ENCODE data around the gene DNAH6. TPM values are rescaled to one million over a fixed set of nuclear protein-coding genes. Genes with fewer than 3 reads are reported as not detected.

DNAH6 gene
- total RNA-seq, 1 experiment from 2014 or later = not detected

DNA sequence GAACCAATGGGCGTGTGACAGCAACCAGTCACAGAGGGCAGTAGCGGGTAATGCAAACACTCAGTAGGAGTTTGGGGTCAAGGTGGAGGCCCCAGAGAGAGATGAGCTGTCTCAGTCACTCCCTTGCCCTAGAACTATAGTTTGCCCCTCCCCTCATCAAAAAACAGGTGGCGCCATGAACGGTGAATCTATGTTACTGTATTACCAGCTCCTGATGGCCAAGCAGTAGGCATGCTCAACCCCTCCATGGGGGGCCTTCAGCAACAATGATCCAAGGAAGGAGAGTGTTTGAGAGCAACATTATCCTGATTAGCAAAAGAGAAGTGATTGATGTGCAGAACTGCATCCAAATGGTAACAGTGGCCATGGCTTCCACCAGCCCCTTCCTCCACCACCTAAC lies 334.2 kb downstream of the DNAH6 start:
- TF ChIP-seq EZH2 (IDR thresholded peaks at IDR 0.05; ENCODE audit: borderline replicate concordance, low read depth, low read length, poor library complexity, severe bottlenecking) = no peak
- TF ChIP-seq, protein P1, sequence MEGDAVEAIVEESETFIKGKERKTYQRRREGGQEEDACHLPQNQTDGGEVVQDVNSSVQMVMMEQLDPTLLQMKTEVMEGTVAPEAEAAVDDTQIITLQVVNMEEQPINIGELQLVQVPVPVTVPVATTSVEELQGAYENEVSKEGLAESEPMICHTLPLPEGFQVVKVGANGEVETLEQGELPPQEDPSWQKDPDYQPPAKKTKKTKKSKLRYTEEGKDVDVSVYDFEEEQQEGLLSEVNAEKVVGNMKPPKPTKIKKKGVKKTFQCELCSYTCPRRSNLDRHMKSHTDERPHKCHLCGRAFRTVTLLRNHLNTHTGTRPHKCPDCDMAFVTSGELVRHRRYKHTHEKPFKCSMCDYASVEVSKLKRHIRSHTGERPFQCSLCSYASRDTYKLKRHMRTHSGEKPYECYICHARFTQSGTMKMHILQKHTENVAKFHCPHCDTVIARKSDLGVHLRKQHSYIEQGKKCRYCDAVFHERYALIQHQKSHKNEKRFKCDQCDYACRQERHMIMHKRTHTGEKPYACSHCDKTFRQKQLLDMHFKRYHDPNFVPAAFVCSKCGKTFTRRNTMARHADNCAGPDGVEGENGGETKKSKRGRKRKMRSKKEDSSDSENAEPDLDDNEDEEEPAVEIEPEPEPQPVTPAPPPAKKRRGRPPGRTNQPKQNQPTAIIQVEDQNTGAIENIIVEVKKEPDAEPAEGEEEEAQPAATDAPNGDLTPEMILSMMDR (conservative IDR thresholded peaks at IDR 0.05; ENCODE audit: low read depth, low read length) = no peak
- Histone ChIP-seq H3K4me1 (ENCODE audit: insufficient read depth, low read length, poor library complexity, severe bottlenecking) (no peaks in the 10 kb centered on the region), H3K27me3 (replicated peaks; ENCODE audit: insufficient read depth, low read depth, low read length, poor library complexity) (peaks cover 11% of the 10 kb centered on the region), H3K27ac (ENCODE audit: low read depth, low read length, poor library complexity, severe bottlenecking) (no peak overlapping the region), H3K9me3 (ENCODE audit: low read depth, low read length, poor library complexity, severe bottlenecking) (no peaks in the 10 kb centered on the region), H3K4me3 (ENCODE audit: low read depth, low read length, poor library complexity, severe bottlenecking) (no peak overlapping the region), H3K36me3 (ENCODE audit: insufficient read depth, low read length, poor library complexity, severe bottlenecking) (no peaks in the 10 kb centered on the region)
- no TSS peak for BruUV-seq (replicated peaks)
- ChIA-PET CTCF (no interaction called here), POLR2A (ENCODE audit: low non-redundant PET) (no interaction called here)
- intact Hi-C loops (cut with micrococcal nuclease; ENCODE audit: unreplicated experiment) = no loop called here
- DNase-seq (ENCODE audit: low spot score) = no peak

DNA sequence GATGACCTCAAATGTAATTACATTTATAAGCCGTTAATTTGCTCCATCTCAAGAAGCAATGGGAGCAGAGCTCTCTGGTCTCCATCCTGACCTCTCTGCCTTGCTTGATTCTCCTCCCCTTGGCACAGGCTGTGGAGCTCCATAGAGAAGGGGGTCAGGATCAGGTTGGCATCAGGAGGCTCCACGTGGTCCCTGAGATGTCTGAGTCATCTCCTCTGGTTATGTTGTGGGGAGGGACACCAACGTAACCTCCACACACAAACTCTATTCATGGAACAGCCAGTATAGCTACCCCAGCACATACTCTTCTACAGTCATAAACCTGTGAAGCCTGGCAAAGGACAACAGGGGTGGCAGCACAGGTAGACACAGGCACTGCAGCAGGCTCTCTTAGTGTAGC lies 335.6 kb downstream of the DNAH6 start:
- no peaks in the 10 kb centered on the region for H3K9me3 ChIP-seq (ENCODE audit: low read depth, low read length, poor library complexity, severe bottlenecking)
- H3K4me3 ChIP-seq (ENCODE audit: low read depth, low read length, poor library complexity, severe bottlenecking) = no peak overlapping the region
- TF ChIP-seq, protein P1 (conservative IDR thresholded peaks at IDR 0.05; ENCODE audit: low read depth, low read length) = no peak
- TF ChIP-seq EZH2 (IDR thresholded peaks at IDR 0.05; ENCODE audit: borderline replicate concordance, low read depth, low read length, poor library complexity, severe bottlenecking) = no peak
- no peaks in the 10 kb centered on the region for H3K4me1 ChIP-seq (ENCODE audit: insufficient read depth, low read length, poor library complexity, severe bottlenecking)
- ChIA-PET CTCF (no interaction called here), POLR2A (ENCODE audit: low non-redundant PET) (no interaction called here)
- no peak overlapping the region for H3K27ac ChIP-seq (ENCODE audit: low read depth, low read length, poor library complexity, severe bottlenecking)
- intact Hi-C loops (cut with micrococcal nuclease; ENCODE audit: unreplicated experiment) = no loop called here
- DNase-seq (ENCODE audit: low spot score) = no peak
- peaks cover 11% of the 10 kb centered on the region for H3K27me3 ChIP-seq (replicated peaks; ENCODE audit: insufficient read depth, low read depth, low read length, poor library complexity)
- no peaks in the 10 kb centered on the region for H3K36me3 ChIP-seq (ENCODE audit: insufficient read depth, low read length, poor library complexity, severe bottlenecking)
- BruUV-seq (replicated peaks) = no TSS peak

DNA sequence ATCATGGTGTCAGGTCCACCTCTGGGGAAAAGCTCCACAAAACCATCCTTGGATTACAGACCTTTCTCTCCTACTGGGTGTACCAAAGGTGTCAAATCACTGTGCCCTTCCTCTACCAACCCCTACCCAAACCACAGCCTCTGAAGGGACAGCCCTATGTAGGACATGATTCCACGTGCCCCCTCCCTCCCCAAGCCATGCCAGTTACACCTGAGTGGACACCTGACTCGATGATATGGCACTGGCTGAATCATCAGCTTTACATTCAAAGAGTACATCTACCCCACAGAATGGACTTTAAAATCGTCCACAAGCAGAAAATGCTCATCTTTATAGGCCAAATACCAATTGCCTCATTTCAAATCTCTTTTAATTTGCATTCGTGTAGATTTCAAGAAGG lies 338.6 kb downstream of the DNAH6 start:
- intact Hi-C loops (cut with micrococcal nuclease; ENCODE audit: unreplicated experiment) = loop anchor here (5.0 kb wide), 1 partner anchor 358 kb away; no protein-coding TSS in a partner anchor
- ChIA-PET CTCF (no interaction called here), POLR2A (ENCODE audit: low non-redundant PET) (no interaction called here)

More for the DNA sequence above, 338.6 kb downstream of the DNAH6 start:
- Histone ChIP-seq H3K9me3 (ENCODE audit: low read depth, low read length, poor library complexity, severe bottlenecking) (no peaks in the 10 kb centered on the region), H3K4me1 (ENCODE audit: insufficient read depth, low read length, poor library complexity, severe bottlenecking) (no peaks in the 10 kb centered on the region), H3K27me3 (replicated peaks; ENCODE audit: insufficient read depth, low read depth, low read length, poor library complexity) (peaks cover 3% of the 10 kb centered on the region), H3K4me3 (ENCODE audit: low read depth, low read length, poor library complexity, severe bottlenecking) (no peak overlapping the region), H3K36me3 (ENCODE audit: insufficient read depth, low read length, poor library complexity, severe bottlenecking) (no peaks in the 10 kb centered on the region), H3K27ac (ENCODE audit: low read depth, low read length, poor library complexity, severe bottlenecking) (no peak overlapping the region)
- no TSS peak for BruUV-seq (replicated peaks)
- TF ChIP-seq, protein P1 (conservative IDR thresholded peaks at IDR 0.05; ENCODE audit: low read depth, low read length) = no peak
- no peak for TF ChIP-seq EZH2 (IDR thresholded peaks at IDR 0.05; ENCODE audit: borderline replicate concordance, low read depth, low read length, poor library complexity, severe bottlenecking)
- no peak for DNase-seq (ENCODE audit: low spot score)
